DOHH2 (cell line): ENCODE data around the gene PSPH.
"Not testable (repeated sequence)": the region's sequence is repeated elsewhere in the genome, so short reads cannot be mapped to it uniquely, and the experiment has no call there.

Experiments
- H3F3A ChIP-seq: fragments of 200-600 bp; sonication (generic), shearing (Covaris generic); 2 replicates; pipeline ENCODE4 v1.6.0; 2016; ENCODE audit warnings: antibody characterized with exemption, mild to moderate bottlenecking; ENCODE audit not compliant: control insufficient read depth, insufficient read depth
- H3K27ac ChIP-seq: fragments of 200-600 bp; sonication (generic); 2 replicates; pipeline ENCODE4 v1.5.1; 2014; ENCODE audit warnings: low read depth, mild to moderate bottlenecking, low read length, moderate library complexity
- H3K27me3 ChIP-seq: fragments of 200-600 bp; sonication (generic); 2 replicates; pipeline ENCODE4 v1.6.1; 2014; ENCODE audit warnings: mild to moderate bottlenecking, low read length, mixed read lengths; ENCODE audit not compliant: control insufficient read depth
- H3K36me3 ChIP-seq: fragments of 200-600 bp; sonication (generic); 2 replicates; pipeline ENCODE4 v1.6.1; 2014; ENCODE audit warnings: mild to moderate bottlenecking, low read length, moderate library complexity, mixed read lengths; ENCODE audit not compliant: control insufficient read depth
- H3K4me1 ChIP-seq: fragments of 200-600 bp; sonication (generic); 2 replicates; pipeline ENCODE4 v1.6.1; 2014; ENCODE audit warnings: mild to moderate bottlenecking, low read length, mixed read lengths; ENCODE audit not compliant: control insufficient read depth
- H3K4me2 ChIP-seq: fragments of 200-600 bp; sonication (generic); 2 replicates; pipeline ENCODE4 v1.6.0; 2014; ENCODE audit warnings: mild to moderate bottlenecking, low read length, moderate library complexity
- H3K4me3 ChIP-seq: fragments of 200-600 bp; sonication (generic); 2 replicates; pipeline ENCODE4 v1.5.1; 2014; ENCODE audit warnings: mild to moderate bottlenecking, low read length, mixed read lengths
- H3K79me2 ChIP-seq: fragments of 200-600 bp; sonication (generic); 2 replicates; pipeline ENCODE4 v1.6.1; 2014; ENCODE audit warnings: mild to moderate bottlenecking, low read length, mixed read lengths; ENCODE audit not compliant: control insufficient read depth
- H3K9me2 ChIP-seq: fragments of 200-600 bp; sonication (generic); replicated peaks from 2 replicates; pipeline ENCODE4 v1.6.1; 2014; ENCODE audit warnings: mild to moderate bottlenecking, low read length, mixed read lengths; ENCODE audit not compliant: control insufficient read depth
- H3K9me3 ChIP-seq: fragments of 200-600 bp; sonication (generic); 2 replicates; pipeline ENCODE4 v1.6.1; 2014; ENCODE audit warnings: antibody characterized with exemption, low read length, mixed read lengths; ENCODE audit not compliant: control insufficient read depth, insufficient read depth
- H4K20me1 ChIP-seq: fragments of 200-600 bp; sonication (generic); 2 replicates; pipeline ENCODE4 v1.6.0; 2014; ENCODE audit warnings: low read depth, mild to moderate bottlenecking, antibody characterized with exemption, low read length, moderate library complexity; ENCODE audit not compliant: control insufficient read depth, insufficient read depth
- EZH2phosphoT487 ChIP-seq: fragments of 200-600 bp; sonication (generic); IDR thresholded peaks from 2 replicates; pipeline ENCODE4 v1.6.1; 2017; ENCODE audit warnings: borderline replicate concordance, mild to moderate bottlenecking, antibody characterized with exemption, low read length, moderate library complexity, mixed read lengths
- TF ChIP-seq, protein P1 (sequence below): fragments of 200-600 bp; sonication (generic); IDR thresholded peaks from one replicate; pipeline ENCODE4 v1.5.1; 2014; ENCODE audit warnings: antibody characterized with exemption, mild to moderate bottlenecking, low read depth, low read length; ENCODE audit not compliant: poor library complexity, severe bottlenecking

Gene PSPH

DNA sequence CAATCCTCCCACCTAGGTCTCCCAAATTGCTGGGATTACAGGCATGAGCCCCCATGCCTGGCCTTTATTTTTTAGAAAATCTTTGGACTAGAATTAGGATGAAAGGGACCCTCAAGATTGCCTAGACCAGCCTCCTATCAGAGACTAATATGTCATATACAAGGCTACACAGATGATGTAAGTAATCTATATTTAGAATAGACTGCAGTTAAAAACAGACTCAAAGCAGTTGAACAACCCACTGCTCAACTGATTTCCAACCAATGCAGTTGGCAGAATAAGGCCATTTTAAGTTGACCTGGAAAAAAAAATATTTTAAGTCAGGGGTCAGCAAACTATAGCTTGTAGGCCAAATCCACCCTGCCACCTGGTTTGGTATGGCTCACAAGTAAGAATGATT is 27.7 kb downstream of the PSPH start:
- Histone ChIP-seq H3K4me3 (no peak overlapping the region), H3F3A (no peaks in the 10 kb centered on the region), H3K4me2 (no peak overlapping the region), H3K79me2 (peaks cover 2% of the 10 kb centered on the region; the same call in 1 of the 2 replicates), H3K27me3 (no peaks in the 10 kb centered on the region), H3K27ac (no peak overlapping the region), H3K9me2 (no peaks in the 10 kb centered on the region), H3K36me3 (peaks cover 74% of the 10 kb centered on the region), H3K9me3 (no peaks in the 10 kb centered on the region), H3K4me1 (peaks cover 16% of the 10 kb centered on the region), H4K20me1 (no peaks in the 10 kb centered on the region)
- no peak for TF ChIP-seq EZH2phosphoT487
- TF ChIP-seq, protein P1, sequence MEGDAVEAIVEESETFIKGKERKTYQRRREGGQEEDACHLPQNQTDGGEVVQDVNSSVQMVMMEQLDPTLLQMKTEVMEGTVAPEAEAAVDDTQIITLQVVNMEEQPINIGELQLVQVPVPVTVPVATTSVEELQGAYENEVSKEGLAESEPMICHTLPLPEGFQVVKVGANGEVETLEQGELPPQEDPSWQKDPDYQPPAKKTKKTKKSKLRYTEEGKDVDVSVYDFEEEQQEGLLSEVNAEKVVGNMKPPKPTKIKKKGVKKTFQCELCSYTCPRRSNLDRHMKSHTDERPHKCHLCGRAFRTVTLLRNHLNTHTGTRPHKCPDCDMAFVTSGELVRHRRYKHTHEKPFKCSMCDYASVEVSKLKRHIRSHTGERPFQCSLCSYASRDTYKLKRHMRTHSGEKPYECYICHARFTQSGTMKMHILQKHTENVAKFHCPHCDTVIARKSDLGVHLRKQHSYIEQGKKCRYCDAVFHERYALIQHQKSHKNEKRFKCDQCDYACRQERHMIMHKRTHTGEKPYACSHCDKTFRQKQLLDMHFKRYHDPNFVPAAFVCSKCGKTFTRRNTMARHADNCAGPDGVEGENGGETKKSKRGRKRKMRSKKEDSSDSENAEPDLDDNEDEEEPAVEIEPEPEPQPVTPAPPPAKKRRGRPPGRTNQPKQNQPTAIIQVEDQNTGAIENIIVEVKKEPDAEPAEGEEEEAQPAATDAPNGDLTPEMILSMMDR, result no peak

DNA sequence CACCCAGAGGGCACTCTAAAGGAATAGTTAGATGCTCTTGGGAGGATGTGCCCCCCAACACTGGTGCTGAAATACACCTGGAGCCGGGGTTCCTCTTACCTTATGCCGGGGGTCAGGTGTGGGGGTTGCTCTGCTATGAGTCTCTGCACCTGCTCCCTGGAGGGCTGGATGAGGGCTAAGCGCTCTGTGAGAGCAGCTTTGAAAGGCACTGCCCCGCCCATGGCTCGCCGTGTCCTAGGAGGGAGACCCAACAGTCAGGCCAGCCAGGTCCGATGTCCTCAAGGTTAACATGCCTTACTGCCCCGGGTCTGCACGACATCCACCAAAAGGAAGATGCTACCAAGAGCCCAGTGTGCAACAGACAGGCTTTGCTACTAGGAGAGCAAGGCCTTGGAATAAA is 31.7 kb downstream of the PSPH start:
- Histone ChIP-seq H3K9me3 (no peaks in the 10 kb centered on the region), H3K4me2 (no peak overlapping the region), H3K27ac (no peak overlapping the region), H3K4me3 (no peak overlapping the region), H3K27me3 (no peaks in the 10 kb centered on the region), H4K20me1 (no peaks in the 10 kb centered on the region), H3K4me1 (peaks cover 10% of the 10 kb centered on the region), H3F3A (0 out of 2 replicates have a peak, but pooled peaks cover 3% of the 10 kb centered on the region), H3K9me2 (no peaks in the 10 kb centered on the region), H3K79me2 (no peaks in the 10 kb centered on the region), H3K36me3 (peaks cover 68% of the 10 kb centered on the region)
- TF ChIP-seq, protein P1, result no peak
- TF ChIP-seq EZH2phosphoT487, result no peak

DNA sequence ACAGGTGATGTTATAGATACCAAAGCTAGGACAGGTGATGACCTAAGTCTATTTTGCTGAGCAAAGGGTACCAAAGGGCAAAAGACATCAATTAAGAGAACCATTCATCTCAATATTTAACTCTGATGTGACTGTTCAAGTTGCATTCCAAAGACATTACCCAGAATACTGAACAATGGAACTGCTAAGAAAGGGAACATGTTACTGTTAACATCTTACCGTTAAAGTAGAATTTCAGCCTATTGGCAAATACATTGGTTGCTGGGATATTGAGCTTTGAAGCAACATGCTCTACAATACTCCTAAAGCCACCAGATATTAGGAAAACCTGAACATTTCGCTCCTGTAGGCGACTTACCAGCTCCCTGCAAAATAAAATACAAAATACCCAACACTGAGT is 34.2 kb downstream of the PSPH start:
- not testable (repeated sequence) for H3K4me2 ChIP-seq, H3K4me1 ChIP-seq, H3K4me3 ChIP-seq, H3F3A ChIP-seq, H4K20me1 ChIP-seq, H3K27me3 ChIP-seq, H3K27ac ChIP-seq, H3K79me2 ChIP-seq, H3K9me3 ChIP-seq, H3K9me2 ChIP-seq
- peaks cover 65% of the 10 kb centered on the region for H3K36me3 ChIP-seq

DNA sequence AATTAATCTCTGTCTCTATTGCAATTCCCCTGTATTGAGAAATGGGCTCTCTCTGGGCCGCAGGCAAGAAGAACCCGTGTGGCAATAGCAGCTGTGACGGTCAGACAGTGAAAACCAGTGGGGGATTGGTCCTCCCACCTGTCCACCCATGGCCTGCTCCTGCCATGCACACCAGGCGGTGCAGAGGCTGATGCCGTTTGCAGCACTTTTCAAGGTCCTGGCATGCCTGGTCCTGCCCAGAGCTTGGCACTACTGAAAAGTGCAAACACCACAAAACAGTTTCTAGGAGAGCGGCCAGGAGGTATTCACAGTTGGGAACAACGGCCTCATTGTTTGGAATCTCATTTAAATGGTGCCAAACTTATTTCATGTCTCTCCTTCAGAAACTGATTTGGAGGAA is 41.5 kb downstream of the PSPH start:
- no peaks in the 10 kb centered on the region for H3K9me3 ChIP-seq
- H3K27ac ChIP-seq, result no peak overlapping the region
- no peaks in the 10 kb centered on the region for H3F3A ChIP-seq
- peaks cover 23% of the 10 kb centered on the region for H3K36me3 ChIP-seq
- no peak overlapping the region for H3K4me3 ChIP-seq
- H3K27me3 ChIP-seq, result no peaks in the 10 kb centered on the region
- H4K20me1 ChIP-seq, result no peaks in the 10 kb centered on the region
- H3K4me2 ChIP-seq, result no peak overlapping the region
- H3K4me1 ChIP-seq, result no peaks in the 10 kb centered on the region
- H3K79me2 ChIP-seq, result no peaks in the 10 kb centered on the region
- no peak for TF ChIP-seq EZH2phosphoT487
- TF ChIP-seq, protein P1, result no peak
- H3K9me2 ChIP-seq, result no peaks in the 10 kb centered on the region
